H1 (cell line): ENCODE measurements around the gene FLVCR2. TPM values are rescaled to one million over a fixed set of nuclear protein-coding genes. Genes with fewer than 3 reads are reported as not detected.

Experiments
- BACH1 ChIP-seq: IDR thresholded peaks from 2 replicates; pipeline ENCODE4 v1.6.1; 2012; ENCODE audit warnings: low read length, improper control_type of control experiment
- E2F6 ChIP-seq: IDR thresholded peaks from 2 replicates; pipeline ENCODE4 v1.6.1; 2012; ENCODE audit warnings: inconsistent platforms
- SP2 ChIP-seq: IDR thresholded peaks from 2 replicates; pipeline ENCODE4 v1.6.1; 2012; ENCODE audit warnings: mild to moderate bottlenecking, low read length, inconsistent platforms
- polyA plus RNA-seq, 7 experiments: library from polyadenylated mRNA; depleted of rRNA in 3 of 7; stranded (reverse) in 5 of 7; unstranded in 2 of 7; fragments of >200 nt in 5 of 7; fragments of 200-250 nt in 2 of 7; gene quantifications; 1 replicate in 5 of 7; 2 replicates in 1 of 7; 4 replicates in 1 of 7; pipeline versions ENCODE4 v1.2.1 to v1.2.3, GENCODE V29; 2011 to 2013; ENCODE audit warnings: missing spikeins in 2 of 7, mixed read lengths in 2 of 7
- total RNA-seq: library from RNA; stranded (reverse); fragmentation: NEBNext Ultra II Directional; extraction: Animal tissue kit (Norgen Biotek cat#: 25700); gene quantifications from 2 replicates; pipeline ENCODE4 v1.2.1, GENCODE V29; 2021

The FLVCR2 gene
- total and polyA plus RNA-seq, 2 of the 8 experiments (the other 6 are each of a cell fraction or from before 2014, with no cell fraction given) = 7.1 to 8.2 TPM

GRCh38 chr14:75549169-75549568 lies 29.3 kb upstream of the FLVCR2 start (continued):
- TF ChIP-seq BACH1 (no peak), SP2 (no peak), E2F6 (no peak)
